T-helper 1 cell treated with Interleukin-12 subunit alpha and Interleukin-12 subunit beta and Interleukin-4 antibody, amounts not matched to agents 30 μg/mL and 1 μg/mL, for 36 hours (primary cell): ENCODE results near the gene UBA1.

Source experiments
- H3K27ac Mint-ChIP-seq: one replicate; pipeline ENCODE4 v1.8.0; 2021; ENCODE audit warnings: mild to moderate bottlenecking, mixed read lengths
- H3K27me3 Mint-ChIP-seq: one replicate; pipeline ENCODE4 v1.8.0; 2021; ENCODE audit warnings: low read depth, mixed read lengths
- H3K36me3 Mint-ChIP-seq: one replicate; pipeline ENCODE4 v1.8.0; 2021; ENCODE audit warnings: low read depth, mixed read lengths
- H3K4me1 Mint-ChIP-seq: one replicate; pipeline ENCODE4 v1.8.0; 2021; ENCODE audit warnings: low read depth, mixed read lengths
- H3K4me3 Mint-ChIP-seq: one replicate; pipeline ENCODE4 v1.8.0; 2021; ENCODE audit warnings: mild to moderate bottlenecking, moderate library complexity, mixed read lengths
- H3K9me3 Mint-ChIP-seq: one replicate; pipeline ENCODE4 v1.8.0; 2021; ENCODE audit warnings: mixed read lengths

UBA1 gene

GRCh38 chrX:47222751-47223350, 29.2 kb downstream of the UBA1 start:
- Mint-ChIP-seq H3K4me1 (peaks cover 17% of the 10 kb centered on the region), H3K4me3 (no peak overlapping the region), H3K27ac (no peak overlapping the region), H3K36me3 (peaks cover 13% of the 10 kb centered on the region), H3K9me3 (no peaks in the 10 kb centered on the region), H3K27me3 (no peaks in the 10 kb centered on the region)

- Mint-ChIP-seq H3K27ac (no peak overlapping the region), H3K4me1 (peaks cover 17% of the 10 kb centered on the region), H3K27me3 (no peaks in the 10 kb centered on the region), H3K36me3 (peaks cover 19% of the 10 kb centered on the region), H3K4me3 (no peak overlapping the region), H3K9me3 (no peaks in the 10 kb centered on the region)
These were observed 30.0 kb downstream of the UBA1 start for GRCh38 chrX:47223476-47224250.

- Mint-ChIP-seq H3K27me3 (no peaks in the 10 kb centered on the region), H3K4me3 (no peak overlapping the region), H3K27ac (no peak overlapping the region), H3K9me3 (no peaks in the 10 kb centered on the region), H3K36me3 (peaks cover 22% of the 10 kb centered on the region), H3K4me1 (peaks cover 16% of the 10 kb centered on the region)
These were observed 30.8 kb downstream of the UBA1 start for GRCh38 chrX:47224266-47224895.

GRCh38 chrX:47224896-47225290, 31.3 kb downstream of the UBA1 start:
- H3K4me3 Mint-ChIP-seq: no peak overlapping the region
- H3K27ac Mint-ChIP-seq: no peak overlapping the region
- peaks cover 22% of the 10 kb centered on the region for H3K36me3 Mint-ChIP-seq
- H3K27me3 Mint-ChIP-seq: no peaks in the 10 kb centered on the region
- H3K4me1 Mint-ChIP-seq: peaks cover 12% of the 10 kb centered on the region
- H3K9me3 Mint-ChIP-seq: no peaks in the 10 kb centered on the region

- H3K36me3 Mint-ChIP-seq: peaks cover 29% of the 10 kb centered on the region
- H3K4me1 Mint-ChIP-seq: peaks cover 3% of the 10 kb centered on the region
- H3K27ac Mint-ChIP-seq: no peak overlapping the region
- H3K9me3 Mint-ChIP-seq: no peaks in the 10 kb centered on the region
- no peaks in the 10 kb centered on the region for H3K27me3 Mint-ChIP-seq
- H3K4me3 Mint-ChIP-seq: no peak overlapping the region
These were observed 32.4 kb downstream of the UBA1 start for GRCh38 chrX:47226071-47226470.

- peaks cover 29% of the 10 kb centered on the region for H3K36me3 Mint-ChIP-seq
- no peaks in the 10 kb centered on the region for H3K27me3 Mint-ChIP-seq
- H3K4me3 Mint-ChIP-seq: no peak overlapping the region
- no peaks in the 10 kb centered on the region for H3K9me3 Mint-ChIP-seq
- H3K4me1 Mint-ChIP-seq: peaks cover 3% of the 10 kb centered on the region
- no peak overlapping the region for H3K27ac Mint-ChIP-seq
These were observed 33.1 kb downstream of the UBA1 start for GRCh38 chrX:47226531-47227333.

- H3K36me3 Mint-ChIP-seq: peaks cover 29% of the 10 kb centered on the region
- no peaks in the 10 kb centered on the region for H3K9me3 Mint-ChIP-seq
- no peaks in the 10 kb centered on the region for H3K27me3 Mint-ChIP-seq
- no peak overlapping the region for H3K4me3 Mint-ChIP-seq
- H3K4me1 Mint-ChIP-seq: peaks cover 3% of the 10 kb centered on the region
- H3K27ac Mint-ChIP-seq: no peak overlapping the region
These were observed 33.6 kb downstream of the UBA1 start for GRCh38 chrX:47227334-47227583.

GRCh38 chrX:47228550-47229270, 35.1 kb downstream of the UBA1 start:
- Mint-ChIP-seq H3K36me3 (peaks cover 26% of the 10 kb centered on the region), H3K27me3 (no peaks in the 10 kb centered on the region), H3K27ac (no peak overlapping the region), H3K4me1 (peaks cover 3% of the 10 kb centered on the region), H3K4me3 (no peak overlapping the region), H3K9me3 (no peaks in the 10 kb centered on the region)

GRCh38 chrX:47229427-47229826, 35.8 kb downstream of the UBA1 start:
- Mint-ChIP-seq H3K4me1 (peaks cover 3% of the 10 kb centered on the region), H3K27me3 (no peaks in the 10 kb centered on the region), H3K36me3 (peaks cover 24% of the 10 kb centered on the region), H3K9me3 (no peaks in the 10 kb centered on the region), H3K27ac (no peak overlapping the region), H3K4me3 (no peak overlapping the region)

- Mint-ChIP-seq H3K27ac (peak overlapping the region; percentile 32), H3K36me3 (peaks cover 25% of the 10 kb centered on the region), H3K4me3 (no peak overlapping the region), H3K9me3 (no peaks in the 10 kb centered on the region), H3K27me3 (no peaks in the 10 kb centered on the region), H3K4me1 (peaks cover 6% of the 10 kb centered on the region)
These were observed 36.7 kb downstream of the UBA1 start for GRCh38 chrX:47230136-47230868.

GRCh38 chrX:47231167-47231566, 37.5 kb downstream of the UBA1 start:
- H3K9me3 Mint-ChIP-seq: no peaks in the 10 kb centered on the region
- H3K27me3 Mint-ChIP-seq: no peaks in the 10 kb centered on the region
- peaks cover 25% of the 10 kb centered on the region for H3K36me3 Mint-ChIP-seq
- H3K4me3 Mint-ChIP-seq: no peak overlapping the region
- peaks cover 9% of the 10 kb centered on the region for H3K4me1 Mint-ChIP-seq
- H3K27ac Mint-ChIP-seq: no peak overlapping the region

GRCh38 chrX:47232197-47232802, 38.7 kb downstream of the UBA1 start:
- no peaks in the 10 kb centered on the region for H3K27me3 Mint-ChIP-seq
- peak overlapping the region; percentile 100 for H3K27ac Mint-ChIP-seq
- peaks cover 9% of the 10 kb centered on the region for H3K4me1 Mint-ChIP-seq
- H3K9me3 Mint-ChIP-seq: no peaks in the 10 kb centered on the region
- H3K4me3 Mint-ChIP-seq: peak overlapping the region; percentile 96
- peaks cover 19% of the 10 kb centered on the region for H3K36me3 Mint-ChIP-seq

GRCh38 chrX:47232803-47233332, 39.2 kb downstream of the UBA1 start, which contains the start of gene USP11:
Gene USP11 (plus strand): TSS chrX:47233009. CDS start chrX:47233044, 35 bp downstream.
- peaks cover 19% of the 10 kb centered on the region for H3K36me3 Mint-ChIP-seq

More at GRCh38 chrX:47232803-47233332, 39.2 kb downstream of the UBA1 start, which contains the start of gene USP11:
- peak within 1 kb of the TSS; percentile 96 for H3K4me3 Mint-ChIP-seq
- H3K4me1 Mint-ChIP-seq: peaks cover 9% of the 10 kb centered on the region
- no peaks in the 10 kb centered on the region for H3K9me3 Mint-ChIP-seq
- no peaks in the 10 kb centered on the region for H3K27me3 Mint-ChIP-seq
- peak within 1 kb of the TSS; percentile 100 for H3K27ac Mint-ChIP-seq
